Mesenchymal stem cell (in vitro differentiated cells and primary cell): ENCODE data around the gene STK38.
"Not testable (repeated sequence)": the region's sequence is repeated elsewhere in the genome, so short reads cannot be mapped to it uniquely, and the experiment has no call there.

ENCODE experiments used
- DNase-seq: peaks from one replicate; pipeline ENCODE4 v3.0.0-alpha.2; 2013
- H2AFZ ChIP-seq: one replicate; pipeline ENCODE4 v1.6.1; 2013; ENCODE audit warnings: low read depth, mild to moderate bottlenecking, control low read depth, inconsistent platforms, low read length, moderate library complexity
- H2AK5ac ChIP-seq: 2 replicates; pipeline ENCODE4 v1.6.1; 2013; ENCODE audit warnings: low read length, moderate library complexity, mild to moderate bottlenecking, inconsistent platforms; ENCODE audit not compliant: severe bottlenecking
- H2BK120ac ChIP-seq: one replicate; pipeline ENCODE4 v1.6.1; 2013; ENCODE audit warnings: low read depth, mild to moderate bottlenecking, inconsistent platforms, low read length, moderate library complexity
- H2BK12ac ChIP-seq, 2 experiments: one replicate each; pipeline ENCODE4 v1.6.1; 2013; ENCODE audit warnings: inconsistent platforms in 2 of 2, low read length in 2 of 2, mild to moderate bottlenecking in 2 of 2, moderate library complexity in 2 of 2, control low read depth in 1 of 2
- H2BK15ac ChIP-seq: one replicate; pipeline ENCODE4 v1.6.1; 2013; ENCODE audit warnings: mild to moderate bottlenecking, low read depth, inconsistent platforms; ENCODE audit not compliant: poor library complexity, severe bottlenecking
- H2BK5ac ChIP-seq: 2 replicates; pipeline ENCODE4 v1.6.1; 2013; ENCODE audit warnings: low read depth, mild to moderate bottlenecking, low read length, control low read depth, inconsistent platforms; ENCODE audit not compliant: poor library complexity, severe bottlenecking
- H3K14ac ChIP-seq, 2 experiments: one replicate each; pipeline ENCODE4 v1.6.1; 2013; ENCODE audit warnings: inconsistent platforms in 2 of 2, low read length in 2 of 2, control low read depth in 1 of 2, mild to moderate bottlenecking in 1 of 2, moderate library complexity in 1 of 2
- H3K18ac ChIP-seq, 2 experiments: one replicate each; pipeline ENCODE4 v1.6.1; 2013; ENCODE audit warnings: inconsistent platforms in 2 of 2, low read length in 2 of 2, control low read depth in 1 of 2, low read depth in 1 of 2, mild to moderate bottlenecking in 1 of 2
- H3K23ac ChIP-seq, 2 experiments: one replicate each; pipeline ENCODE4 v1.6.1; 2013; ENCODE audit warnings: inconsistent platforms in 2 of 2, low read length in 2 of 2, mild to moderate bottlenecking in 2 of 2, moderate library complexity in 2 of 2, control low read depth in 1 of 2
- H3K27ac ChIP-seq: 2 replicates; pipeline ENCODE4 v1.5.1; 2013; ENCODE audit warnings: mild to moderate bottlenecking, moderate library complexity, low read length, control low read depth, inconsistent platforms; ENCODE audit not compliant: poor library complexity, severe bottlenecking
- H3K27me3 ChIP-seq, 2 experiments: 2 replicates each; pipeline versions ENCODE4 v1.6.1 to v1.7.0; 2013; ENCODE audit warnings: low read length in 2 of 2, mild to moderate bottlenecking in 2 of 2, moderate library complexity in 2 of 2, control low read depth in 1 of 2, inconsistent platforms in 1 of 2; ENCODE audit not compliant: control insufficient read depth in 1 of 2, insufficient read depth in 1 of 2
- H3K36me3 ChIP-seq, 2 experiments: 2 replicates each; pipeline versions ENCODE4 v1.6.1 to v1.7.0; 2013; ENCODE audit warnings: low read length in 2 of 2, control low read depth in 1 of 2, inconsistent platforms in 1 of 2, low read depth in 1 of 2, mild to moderate bottlenecking in 1 of 2; ENCODE audit not compliant: insufficient read depth in 2 of 2, control insufficient read depth in 1 of 2
- H3K4ac ChIP-seq, 2 experiments: one replicate each; pipeline ENCODE4 v1.6.1; 2013; ENCODE audit warnings: inconsistent platforms in 2 of 2, low read length in 2 of 2, mild to moderate bottlenecking in 2 of 2, moderate library complexity in 2 of 2, control low read depth in 1 of 2, low read depth in 1 of 2
- H3K4me1 ChIP-seq: 2 replicates; pipeline ENCODE4 v1.6.1; 2013; ENCODE audit warnings: low read depth, low read length, control low read depth; ENCODE audit not compliant: control insufficient read depth, insufficient read depth
- H3K4me2 ChIP-seq: 2 replicates; pipeline ENCODE4 v1.6.1; 2013; ENCODE audit warnings: low read length, mild to moderate bottlenecking, inconsistent platforms; ENCODE audit not compliant: poor library complexity, severe bottlenecking
- H3K4me3 ChIP-seq, 2 experiments: 2 replicates each; pipeline versions ENCODE4 v1.5.1 to v1.7.0; 2013; ENCODE audit warnings: low read length in 2 of 2, mild to moderate bottlenecking in 2 of 2, control low read depth in 1 of 2, low read depth in 1 of 2; ENCODE audit not compliant: insufficient read depth in 1 of 2
- H3K79me1 ChIP-seq: replicated peaks from 2 replicates; pipeline ENCODE4 v1.6.1; 2013; ENCODE audit warnings: mild to moderate bottlenecking, control low read depth, low read length, inconsistent platforms; ENCODE audit not compliant: poor library complexity, severe bottlenecking
- H3K9ac ChIP-seq: 2 replicates; pipeline ENCODE4 v1.7.0; 2013; ENCODE audit warnings: mild to moderate bottlenecking, low read length, moderate library complexity
- H3K9me3 ChIP-seq: 2 replicates; pipeline ENCODE4 v1.7.0; 2013; ENCODE audit warnings: mild to moderate bottlenecking, low read length; ENCODE audit not compliant: control insufficient read depth
- H4K8ac ChIP-seq: one replicate; pipeline ENCODE4 v1.6.1; 2013; ENCODE audit warnings: inconsistent platforms, mild to moderate bottlenecking, low read length, moderate library complexity
- H4K91ac ChIP-seq: one replicate; pipeline ENCODE4 v1.6.1; 2013; ENCODE audit warnings: mild to moderate bottlenecking, low read length, inconsistent platforms
- WGBS: methylation state at CpG from one replicate; pipeline ENCODE4 v1.1.7; 2013; ENCODE audit warnings: mixed read lengths; 5-methylcytosine and 5-hydroxymethylcytosine counted together

Gene STK38

GRCh38 chr6:36574679-36575078, 27.4 kb upstream of the STK38 start:
- no peak overlapping the region for H2BK120ac ChIP-seq
- no peaks in the 10 kb centered on the region for H3K27me3 ChIP-seq
- H3K4me1 ChIP-seq: peaks cover 6% of the 10 kb centered on the region
- no peak overlapping the region for H2BK5ac ChIP-seq
- H3K4ac ChIP-seq: no peak overlapping the region
- H4K91ac ChIP-seq: no peak overlapping the region
- no peak overlapping the region for H3K9ac ChIP-seq
- no peak overlapping the region for H4K8ac ChIP-seq
- H3K27ac ChIP-seq: no peak overlapping the region
- no peak overlapping the region for H3K4me3 ChIP-seq
- H2BK12ac ChIP-seq: no peak overlapping the region
- no peaks in the 10 kb centered on the region for H3K36me3 ChIP-seq
- no peak overlapping the region for H2BK15ac ChIP-seq
- DNase-seq: no peak
- H2AFZ ChIP-seq: no peak overlapping the region
- no peak overlapping the region for H3K4me2 ChIP-seq
- H3K9me3 ChIP-seq: no peaks in the 10 kb centered on the region
- H3K23ac ChIP-seq: no peak overlapping the region
- peaks cover 2% of the 10 kb centered on the region for H3K79me1 ChIP-seq
- no peak overlapping the region for H2AK5ac ChIP-seq
- no peak overlapping the region for H3K18ac ChIP-seq
- H3K14ac ChIP-seq: no peak overlapping the region

- H4K91ac ChIP-seq, H3K14ac ChIP-seq, H2BK120ac ChIP-seq, H2AK5ac ChIP-seq, H3K4me2 ChIP-seq, H2BK5ac ChIP-seq, H3K36me3 ChIP-seq, H3K27ac ChIP-seq, H2BK15ac ChIP-seq, H3K79me1 ChIP-seq, H3K18ac ChIP-seq, H3K9me3 ChIP-seq, H3K23ac ChIP-seq, H3K4me3 ChIP-seq, H4K8ac ChIP-seq, H2AFZ ChIP-seq, H3K27me3 ChIP-seq, H3K4me1 ChIP-seq, H3K4ac ChIP-seq, H2BK12ac ChIP-seq, H3K9ac ChIP-seq: not testable (repeated sequence)
- 79% methylated on average over 10 of the region's 12 CpGs for WGBS
- peak; percentile 88 for DNase-seq
Measured at GRCh38 chr6:36572353-36573311, 25.4 kb upstream of the STK38 start.

DNA sequence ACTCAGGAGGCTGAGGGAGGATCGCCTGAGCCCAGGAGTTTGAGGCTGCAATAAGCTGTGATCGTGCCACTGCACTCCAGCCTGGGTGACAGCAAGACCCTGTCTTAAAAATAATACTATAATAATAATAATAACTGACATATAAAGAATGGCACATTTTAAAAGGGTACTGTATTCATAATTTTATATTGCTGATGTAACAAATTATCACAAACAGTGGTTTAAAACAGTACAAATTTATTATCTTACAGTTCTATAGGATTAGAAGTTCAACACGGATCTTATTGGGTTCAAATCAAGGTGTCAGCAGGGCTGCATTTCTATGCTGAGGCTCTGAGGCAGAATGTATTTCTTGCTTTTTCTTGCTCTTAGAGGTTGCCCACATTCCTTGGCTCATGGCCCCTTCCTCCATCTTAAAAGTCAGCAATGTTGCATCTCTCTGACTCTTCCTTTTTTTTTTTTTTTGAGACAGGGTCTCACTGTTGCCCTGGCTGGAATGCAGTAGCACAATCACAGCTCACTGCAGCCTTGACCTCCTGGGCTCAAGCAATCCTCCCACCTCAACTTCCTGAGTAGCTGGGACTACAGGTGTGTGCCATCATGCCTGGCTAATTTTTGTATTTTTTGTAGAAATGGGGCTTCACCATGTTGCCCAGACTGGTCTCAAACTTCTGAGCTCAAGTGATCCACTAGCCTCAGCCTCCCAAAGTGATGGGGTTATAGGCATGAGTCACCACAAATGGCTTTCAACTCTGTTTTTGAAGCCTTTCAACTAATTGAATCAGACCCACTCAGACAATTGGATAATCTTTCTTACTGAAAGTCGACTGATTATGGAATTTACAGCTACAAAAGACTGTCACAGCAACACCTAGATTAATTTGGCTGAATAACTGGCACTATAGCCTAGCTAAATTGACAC, 24.1 kb upstream of the STK38 start:
- Histone ChIP-seq H3K14ac (no peak overlapping the region), H2BK15ac (no peak overlapping the region), H3K9ac (no peak overlapping the region), H4K91ac (no peak overlapping the region), H2AFZ (no peak overlapping the region), H3K4ac (no peak overlapping the region), H3K4me2 (no peak overlapping the region), H3K18ac (no peak overlapping the region), H2BK12ac (no peak overlapping the region), H3K79me1 (no peaks in the 10 kb centered on the region), H3K23ac (no peak overlapping the region), H2BK5ac (no peak overlapping the region), H4K8ac (no peak overlapping the region), H3K36me3 (no peaks in the 10 kb centered on the region), H3K4me3 (no peak overlapping the region), H3K4me1 (no peaks in the 10 kb centered on the region), H3K27ac (no peak overlapping the region), H2AK5ac (no peak overlapping the region), H3K9me3 (no peaks in the 10 kb centered on the region), H2BK120ac (no peak overlapping the region), H3K27me3 (no peaks in the 10 kb centered on the region)
- no peak for DNase-seq
- 95% methylated on average over 2 of the region's 4 CpGs for WGBS

GRCh38 chr6:36570264-36570663, 23.0 kb upstream of the STK38 start:
- WGBS: 100% methylated on average over 2 of the region's 2 CpGs
- no peaks in the 10 kb centered on the region for H3K9me3 ChIP-seq
- no peak overlapping the region for H4K91ac ChIP-seq
- no peak overlapping the region for H3K9ac ChIP-seq
- no peak overlapping the region for H2BK15ac ChIP-seq
- no peak for DNase-seq
- H3K27ac ChIP-seq: no peak overlapping the region
- no peak overlapping the region for H3K4me3 ChIP-seq
- no peaks in the 10 kb centered on the region for H3K36me3 ChIP-seq
- H3K4me1 ChIP-seq: no peaks in the 10 kb centered on the region
- no peak overlapping the region for H4K8ac ChIP-seq
- H3K4ac ChIP-seq: no peak overlapping the region
- no peak overlapping the region for H2AFZ ChIP-seq
- no peak overlapping the region for H2BK120ac ChIP-seq
- H3K79me1 ChIP-seq: no peaks in the 10 kb centered on the region
- H2AK5ac ChIP-seq: no peak overlapping the region
- no peaks in the 10 kb centered on the region for H3K27me3 ChIP-seq
- H3K18ac ChIP-seq: no peak overlapping the region
- H2BK12ac ChIP-seq: no peak overlapping the region
- H2BK5ac ChIP-seq: no peak overlapping the region
- no peak overlapping the region for H3K23ac ChIP-seq
- no peak overlapping the region for H3K14ac ChIP-seq
- H3K4me2 ChIP-seq: no peak overlapping the region
